K562 treated with DMSO at 1 percent for 24 hours (cell line): Measurements from ENCODE around the gene OR8D1. TPM values are rescaled to one million over a fixed set of nuclear protein-coding genes. Genes with fewer than 3 reads are reported as not detected.

ENCODE experiments used
- total RNA-seq: library from RNA; unstranded; fragments of 300-600 nt; gene quantifications from 2 replicates; pipeline ENCODE4 v1.2.3, GENCODE V29; 2022; ENCODE audit warnings: low read depth; ENCODE audit not compliant: insufficient read depth

The OR8D1 gene
- not detected in 2 replicates for total RNA-seq

GRCh38 chr11:124313849-124314248 lies at the start of gene OR8D1:
Gene OR8D1, minus strand, starts transcription at chr11:124313949. Its CDS starts 3,183 bp downstream, at chr11:124310766.

GRCh38 chr11:124320097-124320496 lies 6.3 kb upstream of the OR8D1 start, which contains the start of gene OR8D2:
Gene OR8D2, minus strand, starts transcription at chr11:124320197. Its CDS starts 0 bp downstream, at chr11:124320197.

GRCh38 chr11:124256076-124256475 lies 57.7 kb downstream of the OR8D1 start, which contains the start of gene OR8G5:
Gene OR8G5, plus strand, starts transcription at chr11:124256376. Its CDS starts 8,556 bp downstream, at chr11:124264932.

Other genes with a start within 250 kb of the OR8D1 start
- 16.7 and 17.6 TPM in 2 replicates for gene VWA5A, start 198.5 kb downstream of the OR8D1 start, total RNA-seq
- not detected in 2 replicates for gene OR10D3, start 130.6 kb downstream of the OR8D1 start, total RNA-seq
- gene OR8G1, start 72.9 kb downstream of the OR8D1 start, total RNA-seq = not detected in 2 replicates
- 0.44 and 1.7 TPM in 2 replicates for gene OR8G5, start 57.6 kb downstream of the OR8D1 start, total RNA-seq
- not detected in 2 replicates for gene OR8D2, start 6.2 kb upstream of the OR8D1 start, total RNA-seq
- gene OR8B2, start 70.5 kb upstream of the OR8D1 start, total RNA-seq = not detected in 2 replicates
- not detected in 2 replicates for gene OR8B3, start 85.1 kb upstream of the OR8D1 start, total RNA-seq
- not detected in 2 replicates for gene OR8B4, start 110.9 kb upstream of the OR8D1 start, total RNA-seq
- gene OR8B8, start 131.7 kb upstream of the OR8D1 start, total RNA-seq = not detected in 2 replicates
- not detected in 2 replicates for gene OR8B12, start 229.7 kb upstream of the OR8D1 start, total RNA-seq